Mammary epithelial cell (primary cell): ENCODE data around the gene ZNF606.

ENCODE experiments used
- EZH2 ChIP-seq: IDR thresholded peaks from 2 replicates; pipeline ENCODE4 v1.6.1; 2012; ENCODE audit warnings: low read length, inconsistent platforms, borderline replicate concordance
- TF ChIP-seq, protein P1 (sequence below), 2 donors: IDR thresholded peaks in 1 of 2; conservative IDR thresholded peaks in 1 of 2; 2 replicates each; pipeline ENCODE4 v1.5.1; 2011 to 2012; ENCODE audit warnings: inconsistent platforms in 2 of 2, low read length in 2 of 2, mild to moderate bottlenecking in 2 of 2, control low read depth in 1 of 2, low read depth in 1 of 2; ENCODE audit not compliant: insufficient read depth in 1 of 2; ENCODE audit errors: extremely low read depth in 1 of 2

DNA sequence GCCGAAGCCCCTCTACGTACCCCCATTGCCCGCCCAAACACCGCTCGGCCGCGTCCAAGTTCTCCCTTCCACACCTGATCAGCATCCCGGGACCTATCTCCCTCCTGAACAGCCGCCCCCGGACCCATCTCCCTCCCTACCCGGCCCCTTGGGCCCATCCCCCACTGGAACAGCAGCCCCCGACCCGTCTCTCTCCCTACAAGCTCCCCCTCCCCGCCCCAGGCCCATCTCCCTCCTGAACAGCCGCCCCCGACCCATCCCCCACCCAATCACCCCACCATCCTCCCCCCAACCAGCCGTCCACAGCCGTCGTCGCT, 31.8 kb upstream of the ZNF606 start:
- TF ChIP-seq, protein P1, sequence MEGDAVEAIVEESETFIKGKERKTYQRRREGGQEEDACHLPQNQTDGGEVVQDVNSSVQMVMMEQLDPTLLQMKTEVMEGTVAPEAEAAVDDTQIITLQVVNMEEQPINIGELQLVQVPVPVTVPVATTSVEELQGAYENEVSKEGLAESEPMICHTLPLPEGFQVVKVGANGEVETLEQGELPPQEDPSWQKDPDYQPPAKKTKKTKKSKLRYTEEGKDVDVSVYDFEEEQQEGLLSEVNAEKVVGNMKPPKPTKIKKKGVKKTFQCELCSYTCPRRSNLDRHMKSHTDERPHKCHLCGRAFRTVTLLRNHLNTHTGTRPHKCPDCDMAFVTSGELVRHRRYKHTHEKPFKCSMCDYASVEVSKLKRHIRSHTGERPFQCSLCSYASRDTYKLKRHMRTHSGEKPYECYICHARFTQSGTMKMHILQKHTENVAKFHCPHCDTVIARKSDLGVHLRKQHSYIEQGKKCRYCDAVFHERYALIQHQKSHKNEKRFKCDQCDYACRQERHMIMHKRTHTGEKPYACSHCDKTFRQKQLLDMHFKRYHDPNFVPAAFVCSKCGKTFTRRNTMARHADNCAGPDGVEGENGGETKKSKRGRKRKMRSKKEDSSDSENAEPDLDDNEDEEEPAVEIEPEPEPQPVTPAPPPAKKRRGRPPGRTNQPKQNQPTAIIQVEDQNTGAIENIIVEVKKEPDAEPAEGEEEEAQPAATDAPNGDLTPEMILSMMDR (conservative IDR thresholded peaks at IDR 0.05 in 1 of 2, IDR thresholded peaks at IDR 0.05 in 1 of 2; ENCODE audit: extremely low read depth in 1 of 2, insufficient read depth in 1 of 2, low read depth in 1 of 2, low read length in 2 of 2), result no peak
- TF ChIP-seq EZH2, result no peak
